Activated T-cell treated with anti-CD3 and anti-CD28 coated beads for 4 hours (primary cell): ENCODE data around the gene GAL3ST1.

ENCODE experiments used
- DNase-seq: peaks from one replicate; pipeline ENCODE4 v3.0.0-alpha.2; 2020

Gene GAL3ST1

DNA sequence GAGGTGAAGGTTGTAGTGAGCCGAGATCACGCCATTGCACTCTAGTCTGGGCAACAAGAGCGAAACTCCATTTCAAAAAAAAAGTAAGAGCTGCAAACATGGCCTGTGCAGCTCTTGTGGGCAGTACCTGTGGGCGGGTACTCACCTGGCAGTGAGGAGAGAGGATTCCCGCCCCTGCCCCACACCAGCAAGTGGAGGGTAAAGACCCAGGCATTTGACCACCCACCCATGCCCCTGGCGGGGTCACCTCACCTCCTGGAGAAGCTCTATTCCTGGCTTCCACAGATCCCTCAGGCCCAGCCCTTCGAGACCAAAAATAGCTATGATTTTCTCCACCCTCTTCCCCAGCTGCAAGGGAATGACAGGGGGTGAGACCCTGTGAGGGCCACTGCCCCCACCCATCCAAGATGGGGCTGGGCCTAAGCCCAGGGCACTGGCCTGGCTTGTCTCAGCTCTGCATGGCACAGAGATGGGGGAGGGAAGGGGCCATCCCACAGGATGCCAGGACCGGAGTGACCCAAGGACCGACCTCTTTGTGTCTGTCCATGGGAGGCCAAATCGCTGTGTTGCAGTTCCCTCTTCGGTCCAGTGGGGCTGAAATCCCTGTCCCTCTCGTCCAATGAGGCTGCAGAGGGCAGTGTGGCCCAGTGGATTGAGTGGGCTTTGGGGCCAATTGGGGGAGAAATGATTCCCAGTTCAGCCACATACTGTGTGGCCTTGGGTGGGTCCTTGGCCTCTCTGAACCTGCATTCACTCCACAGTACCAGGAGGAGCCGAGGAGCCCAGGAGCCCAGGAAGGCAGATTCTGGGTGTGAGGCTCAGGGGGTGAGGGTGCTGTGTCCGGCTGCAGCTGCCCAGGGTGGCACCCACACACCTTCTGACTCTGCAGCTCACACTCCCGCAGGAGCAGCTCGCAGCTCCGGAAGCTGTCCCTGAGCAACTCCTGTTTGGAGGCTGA lies 42.5 kb downstream of the GAL3ST1 start:
- no peak for DNase-seq

GRCh38 chr22:30526656-30527055 lies 47.8 kb downstream of the GAL3ST1 start:
- no peak for DNase-seq

GRCh38 chr22:30523646-30524489 lies 50.6 kb downstream of the GAL3ST1 start:
- DNase-seq: no peak

DNA sequence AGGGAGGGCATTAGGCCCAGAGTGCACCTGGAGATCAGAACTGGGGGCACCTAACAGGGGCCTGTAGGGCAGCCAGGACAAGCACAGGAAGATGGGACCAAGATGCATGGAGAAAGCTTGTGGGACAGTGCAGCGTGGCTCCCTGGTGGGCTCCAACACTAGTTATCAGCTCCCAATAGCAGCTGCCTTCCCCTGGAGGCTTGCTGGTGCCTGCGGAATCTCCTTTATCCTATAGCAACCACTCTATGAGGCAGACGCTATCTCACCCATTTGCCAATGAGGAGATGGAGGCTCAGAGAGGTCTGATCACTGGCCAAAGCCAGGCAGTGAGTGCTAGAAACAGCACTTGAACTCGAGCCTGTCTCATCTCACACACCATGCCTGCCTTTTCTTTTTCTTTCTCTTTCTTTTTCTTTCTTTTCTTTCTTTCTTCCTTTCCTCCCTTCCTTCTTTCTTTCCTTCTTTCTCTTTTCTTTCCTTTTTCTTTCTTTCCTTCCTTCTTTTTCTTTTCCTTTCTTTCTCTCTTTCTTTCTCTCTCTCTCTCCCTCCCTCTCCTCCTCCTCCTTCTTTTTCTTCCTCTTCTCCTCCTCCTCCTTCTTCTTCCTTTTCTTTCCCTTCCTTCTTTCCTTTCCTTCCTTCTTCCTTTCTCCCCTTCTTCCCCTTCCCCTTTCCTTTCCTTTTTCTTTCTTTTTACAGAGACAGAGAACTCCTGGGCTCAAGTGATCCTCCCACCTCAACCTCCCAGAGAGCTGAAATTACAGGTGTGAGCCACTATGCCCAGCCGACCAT lies 52.9 kb downstream of the GAL3ST1 start:
- no peak for DNase-seq

- DNase-seq: no peak
Measured at GRCh38 chr22:30519842-30520425, 54.5 kb downstream of the GAL3ST1 start.

DNA sequence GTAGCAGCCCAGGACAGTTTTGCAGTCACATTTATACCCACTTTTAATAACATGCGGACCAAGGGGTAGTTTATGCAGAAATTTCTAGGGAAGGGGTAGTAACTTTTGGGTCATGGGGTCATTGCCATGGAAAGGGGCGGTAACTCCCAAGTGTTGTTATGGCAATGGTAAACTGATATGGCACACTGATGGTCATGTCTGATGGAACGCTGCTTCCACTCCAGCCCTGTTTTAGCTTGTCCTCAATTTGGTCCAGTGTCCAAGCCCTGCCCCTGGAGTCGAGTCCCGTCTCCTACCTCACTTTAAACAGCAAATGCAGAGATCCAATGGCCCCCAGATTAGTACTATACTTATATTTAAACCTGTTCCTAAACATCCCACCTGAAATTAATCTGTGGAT lies 57.7 kb downstream of the GAL3ST1 start:
- DNase-seq: no peak

GRCh38 chr22:30516273-30516672 lies 58.2 kb downstream of the GAL3ST1 start:
- no peak for DNase-seq

DNA sequence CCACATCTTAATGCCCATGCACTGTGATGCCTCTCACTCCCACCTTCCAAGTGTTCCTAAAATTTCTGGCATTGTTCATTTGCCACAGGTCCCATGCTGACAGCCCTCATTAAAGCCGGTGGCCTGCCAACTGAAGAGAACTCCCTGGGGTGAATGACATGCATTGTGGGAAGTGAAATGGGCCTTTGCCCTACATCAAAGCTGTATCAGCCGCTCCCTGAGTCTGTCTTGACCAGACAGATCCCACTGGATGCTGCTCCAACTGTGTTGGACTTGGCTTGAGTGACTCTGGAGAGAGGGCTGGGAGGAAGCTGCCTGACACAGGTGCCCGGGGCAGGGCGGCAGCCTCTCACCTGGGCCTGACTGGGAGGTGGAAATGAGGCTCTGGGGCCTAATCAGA lies 60.2 kb downstream of the GAL3ST1 start:
- DNase-seq: no peak

- no peak for DNase-seq
Measured at GRCh38 chr22:30513462-30513861, 61.0 kb downstream of the GAL3ST1 start.

DNA sequence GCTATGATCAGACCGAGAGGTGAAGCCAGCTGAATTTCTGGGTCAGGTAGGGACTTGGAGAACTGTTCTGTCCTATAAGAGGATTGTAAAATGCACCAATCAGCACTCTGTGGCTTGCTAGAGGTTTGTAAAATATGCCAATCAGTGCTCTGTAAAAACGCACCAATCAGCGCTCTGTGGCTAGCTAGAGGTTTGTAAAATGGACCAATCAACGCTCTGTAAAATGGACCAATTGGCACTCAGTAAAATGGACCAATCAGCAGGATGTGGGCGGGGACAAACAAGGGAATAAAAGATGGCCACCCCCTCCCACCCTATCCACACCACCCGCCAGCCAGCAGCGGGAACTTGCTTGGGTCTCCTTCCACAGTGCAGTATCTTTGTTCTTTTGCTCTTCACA lies 62.6 kb downstream of the GAL3ST1 start:
- DNase-seq: no peak

DNA sequence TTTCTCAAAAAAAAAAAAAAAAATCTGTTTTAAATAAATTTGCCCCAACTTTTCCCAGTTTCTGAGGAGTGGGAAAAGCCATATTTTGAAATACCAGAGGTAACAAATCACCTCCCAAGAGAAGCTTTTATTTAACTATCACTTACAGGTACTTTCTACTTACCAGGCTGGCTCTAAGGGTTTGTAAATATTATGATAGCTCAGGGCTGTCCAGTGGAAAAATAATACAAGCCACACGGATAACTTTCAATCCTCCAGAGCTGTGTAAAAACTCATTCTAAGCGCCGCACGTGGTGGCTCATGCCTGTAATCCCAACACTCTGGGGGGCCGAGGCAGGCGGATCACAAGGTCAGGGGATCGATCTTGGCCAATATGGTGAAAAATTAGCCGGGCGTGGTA lies 63.4 kb downstream of the GAL3ST1 start:
- DNase-seq: no peak

GRCh38 chr22:30508216-30508615 lies 66.2 kb downstream of the GAL3ST1 start:
- DNase-seq: no peak

- DNase-seq: no peak
Measured at GRCh38 chr22:30507670-30508069, 66.8 kb downstream of the GAL3ST1 start.

GRCh38 chr22:30506507-30506968 lies 67.9 kb downstream of the GAL3ST1 start:
- DNase-seq: no peak
